Measurements from ENCODE around the gene CREB3L4.

CREB3L4 gene

DNA sequence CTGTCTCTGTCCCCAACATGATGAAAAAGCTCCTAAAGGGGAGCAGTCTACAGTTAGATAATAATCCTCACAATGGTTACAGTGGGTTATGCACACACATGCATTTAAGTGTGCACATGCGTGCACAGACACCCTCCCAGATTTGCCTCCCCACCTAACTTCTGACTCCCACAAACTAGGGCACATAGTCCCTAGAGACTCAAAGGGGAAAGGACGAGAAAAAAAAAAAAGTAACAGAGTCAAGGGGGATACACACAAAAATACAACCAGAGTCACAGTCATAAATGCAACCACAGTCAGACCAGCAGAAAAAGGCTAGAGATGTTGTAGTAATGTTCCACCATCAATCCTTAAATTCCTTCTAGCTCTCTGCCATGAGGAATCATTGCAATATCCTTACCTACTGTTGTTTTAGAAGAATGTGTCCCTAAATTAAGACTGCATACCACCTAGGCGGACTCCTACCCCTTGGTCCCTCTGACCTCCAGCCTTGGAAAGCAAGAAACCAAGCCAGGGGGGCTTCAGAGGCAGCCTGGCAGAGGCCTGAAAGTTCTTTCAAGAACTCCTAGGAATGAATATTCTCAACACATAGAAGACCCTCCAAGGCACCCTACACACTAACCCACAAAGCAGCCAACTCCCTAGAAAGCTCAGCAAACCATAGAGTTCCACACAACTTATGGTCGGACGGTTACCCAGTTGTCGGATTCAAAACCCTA lies 10.5 kb upstream of the CREB3L4 start:
- H3K4me3 ChIP-seq (ENCODE audit: low read length), result peak overlapping the region; percentile 95
- no peak for DNase-seq (ENCODE audit: low read depth, low spot score)

DNA sequence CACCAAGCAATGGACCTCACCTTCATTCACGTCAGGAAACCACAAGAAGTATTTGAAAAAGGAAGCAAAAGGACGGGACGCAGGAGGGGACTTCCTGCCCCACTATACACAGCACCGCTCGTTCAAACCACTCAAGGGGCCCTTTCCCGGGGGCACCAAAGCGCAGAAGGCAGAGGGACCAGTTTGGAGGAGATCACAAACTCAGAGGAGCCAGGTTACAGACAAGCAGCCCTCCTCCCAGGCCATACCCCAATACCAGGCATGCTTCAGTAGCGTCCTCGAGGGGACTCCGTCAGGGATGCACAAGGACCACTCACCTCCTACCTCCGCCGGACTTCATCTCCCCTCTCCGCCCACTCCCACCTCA lies 10.0 kb upstream of the CREB3L4 start:
- H3K4me3 ChIP-seq (ENCODE audit: low read length), result peak overlapping the region; percentile 95
- no peak for DNase-seq (ENCODE audit: low read depth, low spot score)

DNA sequence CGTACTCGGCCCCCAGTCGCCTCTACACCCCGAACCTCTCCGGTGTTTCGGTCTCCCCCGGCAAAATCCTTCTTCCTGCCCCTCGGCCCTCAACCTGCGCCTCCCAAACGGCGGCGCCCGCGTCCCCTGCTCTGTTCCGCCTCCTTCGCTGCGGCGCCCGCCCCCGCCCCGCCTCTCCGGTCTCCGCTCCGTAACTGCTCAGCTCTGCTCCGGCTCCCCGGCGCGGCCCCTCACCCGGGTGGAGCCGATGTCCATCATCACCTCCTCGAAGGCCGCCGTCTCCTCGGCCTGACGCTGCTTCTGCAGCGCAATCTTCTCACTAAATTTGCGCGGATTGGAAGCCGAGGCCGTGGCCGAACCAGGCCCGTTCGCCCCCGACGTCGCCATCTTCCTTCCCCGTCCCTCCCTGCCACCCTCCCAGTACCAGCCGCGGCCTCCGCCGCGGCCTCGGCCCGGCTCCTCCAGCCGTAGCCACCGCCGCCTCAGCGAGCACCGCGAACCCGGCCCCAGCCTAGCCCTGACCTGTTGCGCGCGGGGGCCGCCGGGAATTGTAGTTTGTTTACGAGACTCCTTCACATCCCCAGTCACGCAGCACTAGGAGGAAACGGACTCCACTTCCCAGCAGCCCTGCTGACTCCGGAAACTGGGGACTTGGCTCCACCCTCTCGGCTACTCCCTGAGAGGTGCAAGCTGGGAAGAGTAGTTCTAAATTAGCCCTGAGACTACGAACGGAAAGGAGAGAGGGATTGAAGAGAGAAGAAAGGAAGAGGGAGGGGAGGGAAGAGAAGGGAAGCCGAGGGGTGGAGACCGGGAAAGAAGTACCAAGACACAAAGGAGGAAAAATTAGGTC lies 9.4 kb upstream of the CREB3L4 start, which contains the start of gene CRTC2:
Gene CRTC2 (minus strand): TSS at position 502 of the 850 bp plus-strand sequence. CDS start 115 bp downstream, at position 387.
- H3K4me3 ChIP-seq (ENCODE audit: low read length), result peak within 1 kb of the TSS; percentile 95
- DNase-seq (ENCODE audit: low read depth, low spot score), result peak; percentile 97

DNA sequence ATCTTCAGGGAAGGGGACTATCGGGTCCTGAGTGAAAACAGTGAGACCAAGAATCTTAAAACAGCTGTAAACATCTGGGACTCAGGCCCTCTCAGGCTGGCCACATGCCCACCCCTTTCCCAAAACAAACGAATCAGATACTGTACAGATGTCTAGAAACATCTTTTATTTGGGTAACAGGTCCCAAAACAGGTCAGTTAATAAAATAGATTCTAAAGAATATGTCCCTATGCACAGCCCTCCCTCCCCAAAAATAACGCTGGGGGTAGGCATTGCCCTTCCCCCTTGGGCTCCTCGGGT lies 8.8 kb upstream of the CREB3L4 start:
- no peak for DNase-seq (ENCODE audit: low read depth, low spot score)
- H3K4me3 ChIP-seq (ENCODE audit: low read length), result peak overlapping the region; percentile 95

DNA sequence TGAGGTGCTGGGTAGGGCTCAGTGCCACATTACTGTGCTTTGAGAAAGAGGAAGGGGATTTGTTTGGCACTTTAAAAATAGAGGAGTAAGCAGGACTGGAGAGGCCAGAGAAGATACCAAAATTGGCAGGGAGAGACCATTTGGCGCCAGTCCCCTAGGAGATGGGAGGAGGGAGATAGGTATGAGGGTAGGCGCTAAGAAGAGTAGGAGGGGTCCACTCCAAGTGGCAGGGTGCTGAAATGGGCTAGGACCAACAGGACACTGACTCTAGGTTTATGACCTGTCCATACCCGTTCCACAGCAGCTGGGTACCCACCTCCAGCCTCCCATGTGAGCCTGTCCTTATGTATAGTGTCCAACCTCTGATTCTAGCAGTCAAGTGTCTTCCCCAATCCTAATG lies 8.2 kb upstream of the CREB3L4 start:
- no peak for DNase-seq (ENCODE audit: low read depth, low spot score)
- no peak overlapping the region for H3K4me3 ChIP-seq (ENCODE audit: low read length)

DNA sequence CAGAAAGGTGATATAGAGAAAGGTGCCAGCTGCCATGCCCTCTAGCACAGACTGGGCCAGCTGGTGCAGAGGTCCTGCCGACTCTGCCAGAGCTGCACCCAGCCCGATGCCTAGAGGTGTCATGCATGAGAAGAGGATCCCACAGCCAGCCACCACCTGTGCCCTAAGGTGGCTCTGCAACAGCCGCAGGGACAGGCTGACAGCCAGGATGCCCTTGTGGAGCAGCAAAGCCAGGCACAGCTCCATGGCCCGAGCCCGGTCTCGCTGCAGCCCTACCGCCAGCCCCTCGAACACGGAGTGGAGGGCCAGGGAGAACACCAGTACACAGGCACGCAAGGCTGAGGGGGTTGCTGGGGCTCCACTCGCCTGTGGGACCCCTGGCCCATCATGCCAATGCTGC lies 7.5 kb upstream of the CREB3L4 start:
- no peak overlapping the region for H3K4me3 ChIP-seq (ENCODE audit: low read length)
- no peak for DNase-seq (ENCODE audit: low read depth, low spot score)

DNA sequence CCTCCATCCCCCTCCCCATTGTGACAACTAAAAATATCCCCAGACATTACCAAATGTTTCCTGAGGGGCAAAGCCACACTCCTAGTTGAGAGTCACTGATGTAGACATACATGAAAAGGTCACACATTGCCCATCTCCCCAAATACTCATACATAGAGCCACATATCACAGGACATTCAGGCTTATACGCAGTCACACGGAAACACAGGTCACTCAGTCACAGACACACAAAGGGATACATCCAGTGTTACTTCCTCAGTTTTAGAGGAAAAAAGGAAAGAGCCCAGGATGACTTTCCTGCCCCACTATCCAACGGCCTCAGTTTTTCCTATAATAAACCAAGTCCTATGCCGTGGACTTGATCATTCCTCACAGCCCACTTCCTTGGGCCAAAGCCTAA lies 6.3 kb upstream of the CREB3L4 start:
- no peak for DNase-seq (ENCODE audit: low read depth, low spot score)
- no peak overlapping the region for H3K4me3 ChIP-seq (ENCODE audit: low read length)

DNA sequence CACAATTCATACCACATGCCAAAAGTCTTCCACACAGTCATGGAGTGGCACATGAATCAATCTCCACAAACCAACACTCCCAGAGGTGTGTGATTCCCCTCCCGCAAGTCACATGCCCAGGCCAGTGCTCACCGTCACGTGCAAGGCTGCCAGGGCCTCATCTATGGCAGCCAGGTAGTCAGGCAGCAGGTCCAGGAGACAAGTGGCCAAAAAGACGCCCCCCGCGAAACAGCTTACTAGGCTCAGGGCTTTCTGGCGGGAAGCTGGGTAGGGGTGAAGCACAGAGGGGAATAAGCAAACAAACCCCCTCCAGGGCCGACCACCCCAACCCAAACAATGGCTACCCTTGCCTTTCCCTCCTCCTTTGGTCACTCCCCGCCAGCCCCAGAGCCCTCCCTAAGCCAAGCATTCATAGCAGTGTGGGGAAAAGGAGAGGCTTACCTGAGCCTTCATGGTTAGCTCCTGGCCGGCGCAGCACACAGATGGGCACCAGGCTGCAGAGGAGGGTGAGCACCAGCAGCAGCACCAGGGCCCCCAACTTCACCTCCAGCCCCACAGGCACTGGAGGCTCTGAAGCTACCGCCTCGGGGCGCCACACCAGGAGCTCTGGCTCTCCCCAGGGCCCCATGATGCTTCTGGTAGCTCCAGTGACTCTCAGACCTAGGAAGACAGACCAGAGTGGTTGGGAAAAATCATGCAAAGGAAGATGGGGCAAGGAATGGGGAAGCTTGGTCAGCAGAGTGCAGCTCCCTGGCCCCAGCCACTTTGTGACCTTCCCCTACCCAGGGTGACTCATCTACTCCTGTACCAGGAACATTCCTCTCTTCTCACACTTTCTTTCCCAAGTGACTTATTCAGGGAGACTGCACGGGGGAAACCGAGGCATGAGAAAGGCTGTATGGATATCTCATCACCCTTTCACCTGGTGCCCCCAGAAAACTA lies 5.3 kb upstream of the CREB3L4 start:
- DNase-seq (ENCODE audit: low read depth, low spot score), result no peak
- H3K4me3 ChIP-seq (ENCODE audit: low read length), result peak overlapping the region; percentile 85

DNA sequence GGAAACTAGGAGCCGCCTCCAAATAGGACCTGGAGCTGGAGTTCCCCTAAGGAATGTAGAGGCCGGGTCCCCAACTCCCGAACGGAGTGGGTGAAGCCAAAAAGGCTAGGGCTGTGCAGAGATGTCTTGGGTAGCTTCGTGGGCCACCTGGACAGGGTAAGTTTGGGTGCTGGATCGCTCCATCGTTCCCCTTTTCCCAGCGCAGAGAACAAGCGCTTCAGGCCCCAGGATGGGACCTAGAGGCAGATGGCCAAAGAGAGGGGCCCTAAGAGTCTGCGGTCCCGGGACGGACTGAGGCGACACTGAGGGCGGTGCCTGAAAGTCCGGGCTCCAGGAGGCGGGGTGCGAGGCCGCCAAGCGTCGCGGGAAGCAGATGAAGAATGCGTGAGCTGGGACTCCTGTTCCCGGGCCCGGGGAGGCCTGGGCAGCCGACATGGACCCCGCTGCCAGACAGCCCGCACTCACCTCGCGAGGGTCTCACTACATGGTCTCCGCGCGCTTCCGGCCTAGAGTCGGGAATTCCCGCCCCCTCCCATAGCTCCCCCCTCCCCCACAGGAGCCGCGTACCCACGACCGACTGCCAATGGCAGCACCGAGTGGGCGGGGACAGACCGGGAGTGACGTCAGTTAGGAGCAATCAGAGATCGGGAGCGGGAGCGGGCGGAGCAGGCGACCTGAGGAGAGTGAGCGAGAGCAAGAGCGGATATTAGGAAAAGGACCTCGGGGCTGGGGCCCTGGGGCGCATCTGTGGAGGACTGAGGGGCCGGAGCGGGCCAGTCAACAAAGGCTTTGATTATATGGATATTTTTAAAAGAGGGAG lies 4.5 kb upstream of the CREB3L4 start, which contains the start of gene SLC39A1:
Gene SLC39A1 (minus strand): TSS at position 508 of the 820 bp plus-strand sequence. CDS start 822 bp downstream, outside the sequence.
- DNase-seq (ENCODE audit: low read depth, low spot score), result peak; percentile 93

DNA sequence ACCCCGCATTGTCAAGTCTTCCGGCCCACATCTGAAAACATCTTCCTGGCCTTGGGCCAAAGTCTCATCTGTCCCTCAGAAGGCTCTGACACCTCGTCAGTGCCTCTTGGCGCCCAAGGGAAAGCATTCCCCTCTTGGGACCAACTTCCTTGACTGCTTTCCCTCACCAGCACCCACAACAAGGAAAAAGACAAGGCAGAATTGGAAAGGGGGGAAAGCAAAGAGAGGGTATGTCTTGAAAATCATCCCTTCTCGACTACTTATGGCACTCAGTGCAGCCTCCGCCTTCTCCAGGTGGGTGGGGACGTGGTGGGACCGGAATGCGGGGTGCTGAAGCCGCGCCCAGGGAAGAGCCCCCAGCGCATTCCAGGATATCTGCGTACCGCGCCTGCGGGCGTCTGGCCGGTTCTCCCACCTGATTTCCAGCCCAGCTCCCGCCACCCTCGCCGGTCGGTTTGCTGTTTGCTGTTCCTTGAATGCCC lies 3.8 kb upstream of the CREB3L4 start:
- DNase-seq (ENCODE audit: low read depth, low spot score), result no peak

More for the DNA sequence above, 4.5 kb upstream of the CREB3L4 start, which contains the start of gene SLC39A1:
- peak within 1 kb of the TSS; percentile 85 for H3K4me3 ChIP-seq (ENCODE audit: low read length)

DNA sequence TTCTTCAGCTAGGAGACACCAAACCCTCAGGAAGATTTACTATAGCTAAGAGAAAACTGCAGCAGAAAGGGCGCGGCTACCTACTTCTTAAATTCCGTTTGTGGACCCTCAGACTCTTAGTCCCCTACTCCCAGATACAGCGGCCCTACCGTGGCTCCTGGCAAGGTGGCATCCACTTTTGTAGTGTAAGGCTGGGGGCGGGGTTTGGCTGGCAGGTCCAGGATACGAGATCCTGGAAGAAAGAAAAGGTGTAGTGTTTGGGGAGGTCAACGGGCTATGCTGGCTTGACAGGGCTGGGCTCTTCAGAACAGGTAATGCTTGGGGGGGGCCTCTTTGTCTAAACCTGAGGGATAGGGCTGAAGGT lies 280 bp downstream of the CREB3L4 start:
- no peak for DNase-seq (ENCODE audit: low read depth, low spot score)
- H3K4me3 ChIP-seq (ENCODE audit: low read length), result peak overlapping the region; percentile 72

More for the DNA sequence above, 3.8 kb upstream of the CREB3L4 start:
- peak overlapping the region; percentile 85 for H3K4me3 ChIP-seq (ENCODE audit: low read length)

DNA sequence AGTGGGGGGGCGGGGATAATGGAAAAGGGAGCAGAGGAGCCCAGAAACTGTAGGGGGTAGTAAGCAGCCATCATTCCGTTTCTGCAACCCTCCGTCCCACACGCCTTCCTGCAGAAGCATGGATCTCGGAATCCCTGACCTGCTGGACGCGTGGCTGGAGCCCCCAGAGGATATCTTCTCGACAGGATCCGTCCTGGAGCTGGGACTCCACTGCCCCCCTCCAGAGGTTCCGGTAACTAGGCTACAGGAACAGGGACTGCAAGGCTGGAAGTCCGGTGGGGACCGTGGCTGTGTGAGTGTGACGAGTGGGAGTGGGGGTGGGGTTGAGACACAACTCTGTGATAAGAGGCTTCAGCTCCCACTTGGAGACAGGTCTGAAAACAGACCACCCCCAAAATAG lies 706 bp downstream of the CREB3L4 start:
- H3K4me3 ChIP-seq (ENCODE audit: low read length), result peak overlapping the region; percentile 72
- no peak for DNase-seq (ENCODE audit: low read depth, low spot score)

DNA sequence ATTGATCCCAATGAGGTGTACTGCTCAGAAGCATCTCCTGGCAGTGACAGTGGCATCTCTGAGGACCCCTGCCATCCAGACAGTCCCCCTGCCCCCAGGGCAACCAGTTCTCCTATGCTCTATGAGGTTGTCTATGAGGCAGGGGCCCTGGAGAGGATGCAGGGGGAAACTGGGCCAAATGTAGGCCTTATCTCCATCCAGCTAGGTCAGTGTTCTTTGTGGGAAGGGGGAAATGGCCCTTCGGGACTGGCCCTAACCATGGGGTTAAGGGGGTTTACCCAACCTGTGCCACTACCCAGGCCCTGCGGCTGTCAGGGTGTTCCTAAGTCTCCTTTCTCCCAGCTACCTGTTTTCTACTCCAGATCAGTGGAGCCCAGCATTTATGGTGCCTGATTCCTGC lies 1.3 kb downstream of the CREB3L4 start:
- H3K4me3 ChIP-seq (ENCODE audit: low read length), result no peak overlapping the region
- DNase-seq (ENCODE audit: low read depth, low spot score), result no peak

DNA sequence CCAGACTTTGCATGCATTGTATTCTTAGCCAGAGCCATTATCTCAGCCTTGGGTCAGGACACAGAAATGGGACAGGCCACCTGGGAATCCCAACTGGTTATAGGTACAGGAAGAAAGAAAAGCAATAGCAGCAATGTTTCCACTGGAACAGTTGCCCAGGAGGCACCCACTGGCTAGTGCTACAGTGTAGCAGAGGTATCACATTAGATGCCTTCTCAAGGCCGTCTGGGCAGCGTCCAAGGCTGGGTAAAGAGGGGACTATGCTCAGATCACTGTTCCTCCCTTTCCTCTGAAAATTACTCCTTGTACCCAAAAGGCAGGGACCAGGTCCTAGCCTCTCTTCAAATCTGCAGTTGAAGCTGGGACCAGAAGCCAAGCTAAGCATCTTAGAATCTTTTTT lies 2.6 kb downstream of the CREB3L4 start:
- no peak for DNase-seq (ENCODE audit: low read depth, low spot score)
- no peak overlapping the region for H3K4me3 ChIP-seq (ENCODE audit: low read length)

DNA sequence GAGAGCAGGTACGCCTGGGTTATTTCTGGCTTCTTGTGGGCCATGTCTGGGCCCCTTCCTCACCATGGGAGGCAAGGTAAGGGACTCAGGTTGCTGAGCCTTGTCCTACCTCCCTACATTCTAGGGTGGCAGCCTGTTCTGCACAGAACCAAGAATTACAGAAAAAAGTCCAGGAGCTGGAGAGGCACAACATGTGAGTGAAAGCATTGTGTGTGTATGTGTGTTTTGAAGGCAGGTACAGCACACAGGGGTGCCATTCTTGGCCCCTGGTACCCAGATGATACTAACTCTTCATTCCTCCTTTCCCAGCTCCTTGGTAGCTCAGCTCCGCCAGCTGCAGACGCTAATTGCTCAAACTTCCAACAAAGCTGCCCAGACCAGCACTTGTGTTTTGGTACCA lies 5.4 kb downstream of the CREB3L4 start:
- H3K4me3 ChIP-seq (ENCODE audit: low read length), result no peak overlapping the region
- no peak for DNase-seq (ENCODE audit: low read depth, low spot score)

DNA sequence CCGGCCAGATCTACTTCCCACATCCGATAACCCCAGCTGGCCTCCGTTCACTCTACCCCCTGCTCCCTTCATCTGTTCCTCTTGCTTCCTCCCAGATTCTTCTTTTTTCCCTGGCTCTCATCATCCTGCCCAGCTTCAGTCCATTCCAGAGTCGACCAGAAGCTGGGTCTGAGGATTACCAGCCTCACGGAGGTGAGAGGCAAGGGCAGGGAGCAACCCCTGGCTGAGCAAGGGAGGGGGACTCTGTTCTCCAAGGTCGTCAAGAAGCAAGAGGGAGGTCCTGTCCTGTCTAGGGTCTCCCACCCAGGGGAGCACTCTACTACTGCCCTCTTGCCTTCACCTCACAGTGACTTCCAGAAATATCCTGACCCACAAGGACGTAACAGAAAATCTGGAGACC lies 5.8 kb downstream of the CREB3L4 start:
- DNase-seq (ENCODE audit: low read depth, low spot score), result no peak
- no peak overlapping the region for H3K4me3 ChIP-seq (ENCODE audit: low read length)

DNA sequence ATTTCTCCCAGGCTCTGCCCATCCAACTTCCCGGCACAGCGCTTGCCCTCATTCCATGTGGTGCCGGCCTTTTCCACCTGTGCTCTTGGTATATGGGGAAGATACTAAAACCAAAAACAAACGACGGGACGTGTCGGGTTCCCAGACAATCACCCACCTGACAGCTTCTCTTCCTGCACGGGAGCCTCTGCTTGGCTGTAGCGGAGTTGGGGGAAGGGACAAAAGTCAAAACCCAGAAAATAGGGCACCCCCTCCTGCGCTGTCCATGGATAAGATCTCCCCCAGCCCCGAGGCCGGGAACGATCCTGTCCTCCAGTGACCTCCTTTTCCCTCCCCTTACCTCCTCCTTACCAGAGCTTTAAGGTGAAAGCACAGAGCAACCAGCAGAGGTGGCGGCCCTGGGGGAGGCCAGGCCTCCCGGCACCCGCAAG lies 9.1 kb downstream of the CREB3L4 start:
- no peak for DNase-seq (ENCODE audit: low read depth, low spot score)

More for the DNA sequence above, 9.1 kb downstream of the CREB3L4 start:
- H3K4me3 ChIP-seq (ENCODE audit: low read length), result peak overlapping the region; percentile 93
